ENCODE measurements around the gene VPS45. TPM values are rescaled to one million over a fixed set of nuclear protein-coding genes. Genes with fewer than 3 reads are reported as not detected.
"Not testable (repeated sequence)": the region's sequence is repeated elsewhere in the genome, so short reads cannot be mapped to it uniquely, and the experiment has no call there.

VPS45 gene
- total RNA-seq, 1 experiment from 2014 or later = 51.3 TPM

DNA sequence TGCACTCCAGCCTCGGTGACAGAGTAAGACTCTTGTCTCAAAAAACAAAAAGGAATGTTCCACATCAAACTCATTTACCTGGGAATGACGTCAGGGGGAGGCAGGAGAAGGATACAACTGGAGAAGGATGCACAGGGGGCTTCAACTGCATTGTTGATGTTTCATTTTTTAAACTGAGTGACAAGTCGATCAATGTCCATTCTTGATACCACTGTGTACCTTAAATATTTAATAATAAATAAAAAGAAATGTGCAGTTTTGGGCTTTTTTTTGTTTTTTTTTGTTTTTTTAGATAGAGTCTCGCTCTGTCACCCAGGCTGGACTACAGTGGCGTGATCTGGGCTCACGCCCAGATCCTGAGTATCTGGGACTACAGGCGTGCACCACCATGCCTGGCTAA is 117.9 kb downstream of the VPS45 start:
- Histone ChIP-seq H3K36me3 (ENCODE audit: insufficient read depth, low read length, poor library complexity, severe bottlenecking) (no peaks in the 10 kb centered on the region), H3K27ac (ENCODE audit: low read depth, low read length, poor library complexity, severe bottlenecking) (no peak overlapping the region), H3K4me3 (ENCODE audit: low read depth, low read length, poor library complexity, severe bottlenecking) (no peak overlapping the region), H3K27me3 (replicated peaks; ENCODE audit: insufficient read depth, low read depth, low read length, poor library complexity) (no peaks in the 10 kb centered on the region), H3K9me3 (ENCODE audit: low read depth, low read length, poor library complexity, severe bottlenecking) (no peaks in the 10 kb centered on the region), H3K4me1 (ENCODE audit: insufficient read depth, low read length, poor library complexity, severe bottlenecking) (peaks cover 12% of the 10 kb centered on the region)
- CTCF ChIA-PET = no interaction called here
- intact Hi-C loops (cut with micrococcal nuclease; ENCODE audit: unreplicated experiment) = loop anchor here (5.0 kb wide), 1 partner anchor 113 kb away; no protein-coding TSS in a partner anchor
- DNase-seq (ENCODE audit: low spot score) = no peak
- BruUV-seq (replicated peaks) = no TSS peak
- no peak for TF ChIP-seq EZH2 (IDR thresholded peaks at IDR 0.05; ENCODE audit: borderline replicate concordance, low read depth, low read length, poor library complexity, severe bottlenecking)
- TF ChIP-seq, protein P1, sequence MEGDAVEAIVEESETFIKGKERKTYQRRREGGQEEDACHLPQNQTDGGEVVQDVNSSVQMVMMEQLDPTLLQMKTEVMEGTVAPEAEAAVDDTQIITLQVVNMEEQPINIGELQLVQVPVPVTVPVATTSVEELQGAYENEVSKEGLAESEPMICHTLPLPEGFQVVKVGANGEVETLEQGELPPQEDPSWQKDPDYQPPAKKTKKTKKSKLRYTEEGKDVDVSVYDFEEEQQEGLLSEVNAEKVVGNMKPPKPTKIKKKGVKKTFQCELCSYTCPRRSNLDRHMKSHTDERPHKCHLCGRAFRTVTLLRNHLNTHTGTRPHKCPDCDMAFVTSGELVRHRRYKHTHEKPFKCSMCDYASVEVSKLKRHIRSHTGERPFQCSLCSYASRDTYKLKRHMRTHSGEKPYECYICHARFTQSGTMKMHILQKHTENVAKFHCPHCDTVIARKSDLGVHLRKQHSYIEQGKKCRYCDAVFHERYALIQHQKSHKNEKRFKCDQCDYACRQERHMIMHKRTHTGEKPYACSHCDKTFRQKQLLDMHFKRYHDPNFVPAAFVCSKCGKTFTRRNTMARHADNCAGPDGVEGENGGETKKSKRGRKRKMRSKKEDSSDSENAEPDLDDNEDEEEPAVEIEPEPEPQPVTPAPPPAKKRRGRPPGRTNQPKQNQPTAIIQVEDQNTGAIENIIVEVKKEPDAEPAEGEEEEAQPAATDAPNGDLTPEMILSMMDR (conservative IDR thresholded peaks at IDR 0.05; ENCODE audit: low read depth, low read length) = no peak
- POLR2A ChIA-PET (ENCODE audit: low non-redundant PET) = no interaction called here

DNA sequence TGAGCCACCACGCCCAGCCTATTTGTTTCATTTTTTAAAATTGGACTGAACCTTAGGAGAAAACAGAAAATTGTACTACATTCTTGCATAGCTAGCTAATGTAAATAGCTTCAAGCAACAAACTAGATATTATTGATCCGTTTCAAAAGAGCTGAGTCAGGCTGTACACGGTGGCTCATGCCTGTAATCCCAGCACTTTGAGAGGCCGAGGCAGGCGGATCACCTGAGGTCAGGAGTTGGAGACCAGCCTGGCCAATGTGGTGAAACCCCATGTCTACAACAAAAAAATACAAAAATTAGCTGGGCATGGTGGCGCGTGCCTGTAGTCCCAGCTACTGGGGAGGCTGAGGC is 118.8 kb downstream of the VPS45 start:
- DNase-seq (ENCODE audit: low spot score); H3K27me3 ChIP-seq (replicated peaks; ENCODE audit: insufficient read depth, low read depth, low read length, poor library complexity); BruUV-seq (replicated peaks); H3K27ac ChIP-seq (ENCODE audit: low read depth, low read length, poor library complexity, severe bottlenecking); H3K36me3 ChIP-seq (ENCODE audit: insufficient read depth, low read length, poor library complexity, severe bottlenecking); H3K9me3 ChIP-seq (ENCODE audit: low read depth, low read length, poor library complexity, severe bottlenecking); H3K4me3 ChIP-seq (ENCODE audit: low read depth, low read length, poor library complexity, severe bottlenecking): not testable (repeated sequence)
- intact Hi-C loops (cut with micrococcal nuclease; ENCODE audit: unreplicated experiment) = loop anchor here (5.0 kb wide), 1 partner anchor 114 kb away; no protein-coding TSS in a partner anchor
- peaks cover 12% of the 10 kb centered on the region for H3K4me1 ChIP-seq (ENCODE audit: insufficient read depth, low read length, poor library complexity, severe bottlenecking)
- POLR2A ChIA-PET (ENCODE audit: low non-redundant PET) = interaction anchor here (0.6 kb wide), 1 partner anchor 298 kb away, joined by 4 read pairs; a partner anchor contains a TSS
- CTCF ChIA-PET = interaction anchor here (1.6 kb wide), 2 partner anchors 17 to 226 kb away, joined by 6 read pairs; no protein-coding TSS in a partner anchor

DNA sequence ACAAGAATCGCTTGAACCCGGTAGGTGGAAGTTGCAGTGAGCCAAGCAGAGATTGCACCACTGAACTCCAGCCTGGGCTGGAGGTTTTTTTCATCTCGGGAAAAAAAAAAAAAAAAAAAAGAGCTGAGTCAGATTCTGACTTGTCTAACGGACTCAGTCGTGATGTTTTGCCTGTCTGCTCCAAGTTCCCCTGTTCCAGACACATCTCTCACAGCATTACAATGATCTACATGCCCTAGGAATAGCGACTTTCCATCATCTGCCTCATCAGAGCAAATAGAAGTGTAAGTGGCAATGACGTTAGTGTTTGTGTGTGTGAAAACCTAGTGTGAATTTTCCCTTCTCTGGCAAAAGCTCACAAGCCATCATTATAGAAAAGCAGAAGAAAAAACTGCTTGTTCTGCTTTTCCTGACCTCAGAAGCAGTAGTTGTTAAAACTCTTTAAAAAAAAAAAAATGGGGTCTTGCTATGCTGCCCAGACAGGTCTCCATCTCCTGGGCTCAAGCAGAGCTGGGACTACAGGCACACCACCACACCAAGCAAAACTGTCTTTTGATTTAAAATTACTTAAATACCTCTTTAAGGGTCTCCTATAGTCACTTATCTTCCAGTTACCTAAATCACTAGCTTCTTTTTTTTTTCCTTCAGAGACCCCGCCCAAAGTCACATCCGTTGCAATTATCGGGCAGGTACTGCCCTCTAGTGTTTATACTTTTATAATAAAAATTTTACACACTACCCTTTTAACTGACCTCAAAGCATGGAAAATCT is 119.4 kb downstream of the VPS45 start:
- peak; percentile 79 for DNase-seq (ENCODE audit: low spot score)
- CTCF ChIA-PET = interaction anchor here (0.6 to 1.6 kb wide), 25 partner anchors 10 to 1815 kb away, joined by 3 to 32 read pairs (median 4); a partner anchor contains a TSS
- H3K27ac ChIP-seq (ENCODE audit: low read depth, low read length, poor library complexity, severe bottlenecking) = no peak overlapping the region

More for the DNA sequence above, 119.4 kb downstream of the VPS45 start:
- intact Hi-C loops (cut with micrococcal nuclease; ENCODE audit: unreplicated experiment) = loop anchor here (5.0 kb wide), 1 partner anchor 115 kb away; no protein-coding TSS in a partner anchor
- H3K4me1 ChIP-seq (ENCODE audit: insufficient read depth, low read length, poor library complexity, severe bottlenecking) = peaks cover 12% of the 10 kb centered on the region
- no peak for TF ChIP-seq EZH2 (IDR thresholded peaks at IDR 0.05; ENCODE audit: borderline replicate concordance, low read depth, low read length, poor library complexity, severe bottlenecking)
- TF ChIP-seq, protein P1 (conservative IDR thresholded peaks at IDR 0.05; ENCODE audit: low read depth, low read length) = peak; percentile 71
- BruUV-seq (replicated peaks) = no TSS peak
- H3K4me3 ChIP-seq (ENCODE audit: low read depth, low read length, poor library complexity, severe bottlenecking) = no peak overlapping the region
- no peaks in the 10 kb centered on the region for H3K27me3 ChIP-seq (replicated peaks; ENCODE audit: insufficient read depth, low read depth, low read length, poor library complexity)
- POLR2A ChIA-PET (ENCODE audit: low non-redundant PET) = interaction anchor here (0.6 kb wide), 1 partner anchor 299 kb away, joined by 4 read pairs; a partner anchor contains a TSS
- no peaks in the 10 kb centered on the region for H3K36me3 ChIP-seq (ENCODE audit: insufficient read depth, low read length, poor library complexity, severe bottlenecking)
- H3K9me3 ChIP-seq (ENCODE audit: low read depth, low read length, poor library complexity, severe bottlenecking) = no peaks in the 10 kb centered on the region
